HG02973 (cell line): ENCODE measurements around the gene PICK1.
"Not testable (repeated sequence)": the region's sequence is repeated elsewhere in the genome, so short reads cannot be mapped to it uniquely, and the experiment has no call there.

Source experiments
- ATAC-seq: cut with Tn5 transposase; IDR thresholded peaks from one replicate; pipeline ENCODE4 v1.9.1; 2021; ENCODE audit warnings: moderate library complexity; ENCODE audit not compliant: unreplicated experiment

Gene PICK1

GRCh38 chr22:38030311-38031133 lies 26.7 kb upstream of the PICK1 start:
- no peak for ATAC-seq

- no peak for ATAC-seq
Measured at GRCh38 chr22:38031491-38031890, 25.7 kb upstream of the PICK1 start.

DNA sequence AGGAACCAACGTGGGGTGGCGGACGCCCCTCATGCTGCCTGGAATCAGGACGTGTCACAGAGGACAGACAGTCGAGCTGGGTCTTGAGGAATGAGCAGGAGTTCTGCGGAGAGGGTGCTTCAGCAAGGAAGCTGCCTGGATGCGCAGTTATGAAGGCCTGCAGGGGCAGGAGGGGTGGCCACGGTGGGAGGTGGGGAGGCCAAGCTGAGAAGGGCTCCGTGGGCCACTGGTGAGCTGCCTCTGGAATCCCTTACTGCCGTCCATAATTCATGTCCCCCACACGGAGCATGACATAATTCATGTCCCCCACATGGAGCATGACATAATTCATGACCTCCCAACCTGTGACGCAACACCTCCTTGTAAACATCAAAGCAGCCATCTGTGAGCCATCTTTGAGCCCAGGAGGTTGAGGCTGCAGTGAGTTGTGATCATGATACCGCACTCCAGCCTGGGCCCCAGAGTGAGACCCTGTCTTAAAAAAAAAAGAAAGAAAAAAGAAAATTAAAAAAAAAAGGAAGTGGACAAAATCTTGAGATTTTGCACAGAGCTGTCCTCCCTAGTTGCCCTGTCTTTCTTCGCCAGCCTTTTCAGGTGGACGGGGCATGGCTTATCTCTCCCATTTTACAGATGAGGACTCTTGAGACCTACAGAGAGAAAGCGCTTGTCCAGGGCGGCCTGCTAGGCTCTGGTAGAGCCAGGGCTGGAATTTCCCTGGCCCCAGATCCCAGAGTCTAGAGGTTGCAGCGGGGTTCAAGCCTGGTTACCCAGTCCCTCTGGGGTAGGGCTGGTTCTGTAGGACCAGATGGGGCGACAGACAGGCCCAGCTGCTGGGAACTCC lies 24.3 kb upstream of the PICK1 start:
- no peak for ATAC-seq

DNA sequence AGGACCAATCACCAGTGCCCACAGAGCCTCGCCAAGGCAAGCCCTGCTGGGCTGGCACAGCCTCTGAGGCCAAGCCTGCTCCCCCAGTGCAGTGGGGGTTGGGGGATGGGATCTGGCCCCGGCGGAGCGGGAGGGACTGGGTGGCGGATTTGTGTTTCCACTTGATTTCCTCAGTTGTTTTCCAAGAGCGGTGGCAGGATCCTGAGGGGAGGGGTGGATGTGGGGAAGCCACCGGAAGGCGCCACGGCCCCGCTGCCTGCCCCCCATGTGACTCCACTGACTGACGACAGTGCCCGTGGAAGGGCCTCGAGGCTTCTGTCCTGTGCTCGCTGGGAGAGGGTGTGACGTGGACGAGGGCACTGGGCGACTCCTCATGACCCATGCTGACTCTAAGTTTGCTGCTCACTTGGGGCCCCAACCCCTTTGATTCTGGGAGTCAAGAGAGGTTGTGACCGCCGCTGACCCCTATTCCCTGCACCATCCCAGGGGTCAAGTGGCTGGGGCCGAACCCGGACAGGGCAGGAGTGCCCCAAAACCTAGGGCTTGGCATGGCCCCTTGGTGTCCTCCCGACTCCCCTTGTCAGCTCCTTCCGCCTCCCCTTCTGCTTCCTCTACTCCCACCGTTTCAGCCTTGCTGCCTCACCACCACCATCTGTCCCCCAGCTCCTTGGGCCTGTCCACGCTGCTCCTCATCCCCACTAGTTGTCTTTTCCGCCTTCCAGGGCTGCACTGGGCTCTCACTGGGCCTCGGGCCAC lies 23.5 kb upstream of the PICK1 start:
- ATAC-seq: no peak

DNA sequence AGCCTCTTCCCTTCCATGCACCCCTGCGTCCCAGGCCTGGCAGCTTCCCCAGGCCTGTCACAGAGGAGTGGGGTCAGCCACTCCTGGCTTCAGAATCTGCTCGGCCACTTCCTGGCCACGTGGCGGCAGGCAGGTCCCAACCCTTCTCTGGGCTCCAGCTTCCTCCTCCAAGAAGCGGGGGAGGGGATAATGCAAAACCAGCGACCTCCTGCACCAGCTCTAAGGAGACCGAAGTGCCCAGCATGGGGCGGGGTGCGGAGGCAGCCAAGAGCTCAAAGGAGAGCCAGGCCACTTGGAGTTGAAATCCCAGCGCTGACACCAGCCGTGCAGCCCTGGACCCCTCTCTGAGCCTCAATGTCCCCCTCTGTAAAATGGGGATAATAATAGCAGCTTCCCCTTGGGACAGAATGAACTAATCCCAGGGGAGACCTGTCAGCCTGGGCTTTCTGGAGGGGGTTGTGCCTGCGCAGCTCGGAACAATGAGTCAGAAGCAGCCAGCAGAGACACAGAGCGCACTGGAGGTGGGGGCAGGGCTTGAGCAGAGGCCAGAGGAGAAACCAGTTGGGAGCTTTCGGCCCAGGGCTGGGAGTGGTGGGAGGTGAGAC lies 22.8 kb upstream of the PICK1 start:
- ATAC-seq: no peak

- no peak for ATAC-seq
Measured at GRCh38 chr22:38034884-38035529, 22.2 kb upstream of the PICK1 start.

DNA sequence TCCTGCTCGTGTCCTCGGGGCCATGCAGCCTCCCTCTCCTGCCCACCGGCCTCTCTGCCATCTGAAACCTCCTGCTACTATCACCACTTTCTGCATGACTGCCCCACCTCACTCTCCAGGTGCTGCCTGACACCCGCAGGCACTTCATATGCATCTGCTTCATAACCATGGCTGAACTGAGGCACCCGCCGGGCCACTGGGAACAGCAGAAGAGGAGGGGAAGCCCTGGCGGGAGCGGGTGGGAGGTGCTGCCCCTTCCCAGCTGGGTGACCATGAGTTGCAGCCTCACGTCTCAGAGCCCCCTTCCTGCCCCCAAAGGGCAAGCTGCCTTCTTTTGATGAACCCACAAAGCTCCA lies 21.7 kb upstream of the PICK1 start:
- ATAC-seq: no peak

DNA sequence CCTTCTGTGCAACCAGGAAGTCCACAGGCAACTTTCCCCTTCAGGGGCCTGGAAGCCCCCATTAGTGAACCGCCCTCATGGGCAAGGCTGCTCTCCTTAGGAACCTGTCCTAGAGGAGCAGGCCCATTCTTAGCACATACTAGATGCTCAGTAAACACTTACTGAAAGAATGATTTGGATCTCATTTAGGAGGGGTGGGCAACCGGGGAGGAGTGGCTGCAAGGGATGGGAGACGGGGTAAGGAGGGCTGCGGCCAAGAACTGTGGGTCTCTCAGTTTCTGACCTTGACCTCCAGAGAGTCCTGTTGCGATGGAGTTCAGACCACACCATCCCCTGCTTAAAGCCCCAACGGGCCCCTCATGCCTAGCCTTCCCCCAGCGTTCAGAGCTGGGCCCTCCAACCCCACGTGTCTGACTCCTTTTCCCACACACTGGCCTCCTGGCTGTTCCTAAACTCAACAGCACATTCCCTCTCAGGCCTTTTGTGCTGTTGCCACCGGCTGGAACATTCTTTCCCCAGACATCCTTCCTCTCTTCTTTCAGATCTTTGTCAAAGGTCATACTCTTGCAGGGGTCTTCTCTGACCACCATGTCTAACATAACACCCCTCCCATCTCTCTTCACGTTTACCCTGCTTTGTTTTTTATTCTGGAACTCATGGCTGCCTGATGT lies 20.7 kb upstream of the PICK1 start:
- no peak for ATAC-seq

- not testable (repeated sequence) for ATAC-seq
Measured at GRCh38 chr22:38037367-38038150, 19.6 kb upstream of the PICK1 start.

DNA sequence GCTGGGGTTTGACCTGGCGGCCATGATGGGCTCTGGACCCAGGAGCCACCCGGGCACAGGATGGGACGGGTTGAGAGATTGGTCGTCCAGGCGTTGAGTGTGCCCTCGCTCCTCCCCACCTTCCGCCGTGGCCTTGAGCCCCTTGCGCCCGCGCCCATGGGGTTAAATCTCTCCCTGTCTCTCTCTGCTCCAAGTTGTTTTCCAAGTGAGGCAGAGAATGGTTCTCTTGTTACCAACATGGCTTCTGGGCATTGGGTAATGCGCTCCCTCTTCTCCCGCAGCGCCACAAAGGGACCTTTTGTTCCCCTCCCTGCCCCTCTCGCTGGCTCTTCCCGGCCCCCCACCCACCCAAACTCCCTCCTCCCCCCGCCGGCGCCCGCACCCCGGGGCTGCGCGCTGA lies 18.8 kb upstream of the PICK1 start:
- ATAC-seq: no peak

GRCh38 chr22:38038890-38039812 lies 18.1 kb upstream of the PICK1 start:
- ATAC-seq: no peak

DNA sequence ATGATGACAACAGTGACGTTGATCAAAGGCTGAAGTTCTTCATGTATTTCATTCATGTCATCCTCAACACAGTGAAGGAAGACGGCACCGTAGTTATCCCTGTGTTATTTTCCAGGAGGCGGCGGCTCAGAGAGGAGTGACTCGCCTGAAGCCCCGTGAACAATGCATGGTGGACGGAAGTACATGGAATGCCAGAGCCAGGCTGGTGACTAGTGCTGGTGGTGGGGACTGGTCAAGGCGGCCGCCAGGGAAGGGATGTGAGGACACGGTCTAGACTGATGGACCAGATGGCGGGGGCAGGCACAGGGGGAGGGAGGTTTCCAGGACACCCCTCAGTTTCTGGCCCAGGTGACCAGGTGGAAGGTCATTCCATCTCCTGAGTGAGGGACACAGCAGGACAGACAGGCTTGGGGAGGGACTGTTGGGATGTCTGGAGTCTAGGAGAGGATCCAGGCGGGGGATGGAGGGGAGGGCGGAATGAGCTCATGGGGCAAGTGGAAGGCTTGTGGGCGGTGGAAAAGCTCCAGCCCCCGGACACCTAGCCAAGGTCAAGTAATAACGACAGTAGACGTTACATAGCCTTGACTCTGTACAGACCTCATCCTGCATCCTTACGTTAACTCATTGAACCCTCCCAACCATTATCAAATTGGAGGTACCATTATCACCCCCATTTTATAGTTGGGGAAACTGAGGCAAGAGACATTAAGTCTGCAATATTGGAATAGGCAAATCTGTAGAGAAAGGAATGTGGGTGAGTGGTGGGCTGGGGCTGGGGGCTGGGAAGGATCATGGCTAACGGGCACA lies 16.0 kb upstream of the PICK1 start:
- ATAC-seq: no peak

GRCh38 chr22:38041760-38042487 lies 15.3 kb upstream of the PICK1 start:
- ATAC-seq: no peak

DNA sequence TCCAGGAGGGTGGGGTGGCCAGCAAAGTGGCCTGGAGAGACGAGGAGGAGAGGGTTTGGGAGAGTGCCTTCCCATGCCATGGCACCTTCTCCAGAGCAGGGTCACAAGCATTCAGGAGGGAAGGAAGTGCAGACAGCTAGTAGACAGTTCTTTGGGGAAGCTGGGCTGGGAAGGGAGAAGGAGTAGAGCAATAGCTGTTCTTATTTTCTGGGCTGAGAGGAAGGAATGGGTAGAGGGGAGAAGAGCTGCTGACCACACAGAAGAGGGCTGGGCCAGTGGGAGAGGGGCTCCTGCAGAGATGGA lies 14.8 kb upstream of the PICK1 start:
- no peak for ATAC-seq

DNA sequence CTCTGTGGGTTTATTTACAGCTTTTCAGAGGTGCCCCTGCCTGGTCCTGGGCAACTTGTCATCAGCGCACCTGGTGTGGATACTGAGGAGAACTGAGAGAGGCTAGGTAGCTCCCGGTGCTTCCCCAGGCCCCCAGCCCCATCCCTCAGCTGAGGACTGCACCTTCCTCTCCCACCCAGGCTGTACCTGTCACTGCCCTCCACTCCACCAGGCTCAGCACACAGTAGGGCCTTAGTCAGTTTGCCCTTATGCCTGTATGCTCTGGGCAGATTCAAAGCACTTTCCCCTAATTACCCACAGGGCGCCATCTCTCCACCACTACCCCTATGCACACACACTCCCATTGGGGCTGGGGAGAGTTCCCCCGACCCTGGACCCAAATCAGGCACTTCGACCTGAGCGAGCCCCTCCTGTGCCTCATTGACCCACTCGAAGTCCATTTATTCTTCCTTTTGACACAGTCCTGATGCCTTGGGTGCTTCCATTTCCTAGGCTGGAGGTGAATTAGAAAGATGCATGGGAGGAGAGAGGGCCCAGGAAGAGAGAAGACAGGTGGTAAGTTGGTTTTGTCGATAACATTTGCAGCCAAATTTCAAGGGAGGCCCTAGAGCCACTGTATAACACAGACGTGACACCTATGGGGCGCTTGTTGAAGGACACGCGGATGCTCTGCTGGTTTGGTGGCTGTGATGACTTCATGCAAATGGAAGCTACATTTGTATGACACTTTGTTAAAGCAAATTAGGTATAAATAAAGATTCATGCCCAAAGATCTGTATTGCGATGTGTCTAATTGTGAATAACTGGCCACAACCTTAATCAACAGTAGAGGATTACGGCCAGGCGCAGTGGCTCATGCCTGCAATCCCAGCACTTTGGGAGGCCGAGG lies 13.8 kb upstream of the PICK1 start:
- no peak for ATAC-seq
